RWPE1 (cell line): ENCODE measurements around the gene INO80.

Experiments
- CTCF ChIA-PET: fragments of 350-600 bp; sonication (Branson Sonifier 250); formaldehyde crosslinking; extraction: SDS; loops from one replicate; lab custom pipeline; 2021; lab: Yijun Ruan, JAX
- POLR2A ChIA-PET: fragments of 400-600 bp; formaldehyde crosslinking; extraction: SDS; loops from one replicate; lab custom pipeline; 2020; ENCODE audit warnings: antibody characterized with exemption; ENCODE audit not compliant: low non-redundant PET; lab: Yijun Ruan, JAX
- DNase-seq: peaks from one replicate; pipeline ENCODE4 v3.0.0; 2012; ENCODE audit warnings: low spot score
- H3K27ac ChIP-seq: fragments of 450-650 bp; 2 replicates; pipeline ENCODE4 v1.5.1; 2017
- TF ChIP-seq, protein P1 (sequence below): fragments of 450-650 bp; conservative IDR thresholded peaks from 2 replicates; pipeline ENCODE4 v1.5.1; 2017; ENCODE audit warnings: low read depth, mild to moderate bottlenecking

The INO80 gene

DNA sequence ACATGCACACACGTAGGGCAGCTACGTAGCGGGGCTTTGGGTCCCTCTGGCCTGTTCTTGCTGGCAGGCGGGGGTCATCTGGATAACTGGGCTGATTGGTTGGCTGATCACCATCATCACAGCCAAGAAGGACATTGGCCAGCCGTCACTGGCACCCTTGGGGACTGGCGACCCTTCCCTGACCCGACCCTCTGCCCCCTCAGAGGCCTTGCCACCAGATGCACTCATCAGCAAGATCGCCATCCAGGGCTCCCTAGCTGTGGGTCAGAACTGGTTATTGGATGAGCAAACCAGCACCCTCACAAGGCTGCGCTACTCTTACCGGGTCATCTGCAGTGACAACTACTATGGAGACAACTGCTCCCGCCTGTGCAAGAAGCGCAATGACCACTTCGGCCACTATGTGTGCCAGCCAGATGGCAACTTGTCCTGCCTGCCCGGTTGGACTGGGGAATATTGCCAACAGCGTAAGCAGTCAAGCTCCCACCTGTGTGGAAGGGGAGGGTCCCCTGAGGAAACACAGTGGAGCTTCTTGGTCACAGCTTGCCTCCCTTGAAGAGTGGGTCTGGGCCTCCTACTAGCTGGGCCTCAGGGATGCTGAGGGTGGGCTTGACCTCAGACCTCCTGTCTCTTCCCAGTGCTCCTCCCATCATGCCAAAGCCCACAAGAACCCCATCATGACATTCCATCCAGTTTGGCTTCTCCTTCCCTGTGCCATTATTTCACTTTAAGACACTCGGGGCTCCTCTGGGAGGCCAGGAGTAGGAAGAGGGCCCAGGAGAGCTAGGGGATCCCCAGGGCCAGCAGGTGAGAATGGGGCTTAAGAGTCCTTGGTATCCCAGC is 184.6 kb downstream of the INO80 start:
- CTCF ChIA-PET, result interaction anchor here (0.7 to 2.6 kb wide), 15 partner anchors 10 to 254 kb away, joined by 3 to 26 read pairs (median 5); no protein-coding TSS in a partner anchor
- no peak for DNase-seq

DNA sequence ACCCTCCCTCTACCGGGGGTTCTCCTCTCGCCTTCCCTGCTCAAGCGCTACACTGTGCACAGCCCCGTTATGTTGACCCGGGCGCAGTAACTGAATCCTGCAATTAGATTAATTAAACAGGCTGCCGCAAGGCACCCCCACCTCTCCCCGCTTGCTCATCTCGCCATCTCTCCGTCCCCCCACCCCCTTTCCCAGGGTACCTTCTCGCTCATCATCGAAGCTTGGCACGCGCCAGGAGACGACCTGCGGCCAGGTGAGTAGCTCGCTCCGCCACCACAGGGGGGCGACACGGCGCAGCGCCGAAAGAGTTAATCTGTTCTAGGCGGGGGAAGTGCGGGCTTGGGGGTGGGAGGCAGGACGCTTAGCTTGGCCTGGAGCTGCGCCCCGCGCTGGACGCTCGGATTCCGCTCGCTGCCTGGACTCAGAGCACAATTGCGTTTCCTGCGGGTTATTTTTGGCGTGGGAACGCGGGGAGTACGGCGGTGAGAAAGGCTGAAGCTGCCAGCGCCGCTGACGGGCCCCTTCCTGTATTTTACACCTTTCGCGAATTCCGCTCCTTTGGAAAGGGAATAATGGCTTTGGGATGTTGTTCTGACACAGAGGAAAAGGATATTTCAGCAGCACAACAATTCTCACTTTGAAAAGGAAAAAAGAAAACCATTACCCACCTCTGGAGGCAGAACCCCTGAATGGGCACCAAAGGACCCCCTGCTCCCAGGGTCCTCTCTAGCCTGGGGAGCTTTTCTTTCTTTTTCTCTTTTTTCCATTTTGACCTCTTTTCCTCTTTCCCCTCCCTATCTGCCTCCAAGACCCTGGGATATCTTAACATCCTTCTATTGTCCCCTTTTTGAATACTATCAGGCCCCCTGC is 185.4 kb downstream of the INO80 start:
- TF ChIP-seq, protein P1, sequence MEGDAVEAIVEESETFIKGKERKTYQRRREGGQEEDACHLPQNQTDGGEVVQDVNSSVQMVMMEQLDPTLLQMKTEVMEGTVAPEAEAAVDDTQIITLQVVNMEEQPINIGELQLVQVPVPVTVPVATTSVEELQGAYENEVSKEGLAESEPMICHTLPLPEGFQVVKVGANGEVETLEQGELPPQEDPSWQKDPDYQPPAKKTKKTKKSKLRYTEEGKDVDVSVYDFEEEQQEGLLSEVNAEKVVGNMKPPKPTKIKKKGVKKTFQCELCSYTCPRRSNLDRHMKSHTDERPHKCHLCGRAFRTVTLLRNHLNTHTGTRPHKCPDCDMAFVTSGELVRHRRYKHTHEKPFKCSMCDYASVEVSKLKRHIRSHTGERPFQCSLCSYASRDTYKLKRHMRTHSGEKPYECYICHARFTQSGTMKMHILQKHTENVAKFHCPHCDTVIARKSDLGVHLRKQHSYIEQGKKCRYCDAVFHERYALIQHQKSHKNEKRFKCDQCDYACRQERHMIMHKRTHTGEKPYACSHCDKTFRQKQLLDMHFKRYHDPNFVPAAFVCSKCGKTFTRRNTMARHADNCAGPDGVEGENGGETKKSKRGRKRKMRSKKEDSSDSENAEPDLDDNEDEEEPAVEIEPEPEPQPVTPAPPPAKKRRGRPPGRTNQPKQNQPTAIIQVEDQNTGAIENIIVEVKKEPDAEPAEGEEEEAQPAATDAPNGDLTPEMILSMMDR, result peak; percentile 86
- H3K27ac ChIP-seq, result no peak overlapping the region
- ChIA-PET CTCF (interaction anchor here (0.5 to 2.6 kb wide), 28 partner anchors 11 to 475 kb away, joined by 3 to 26 read pairs (median 4); no protein-coding TSS in a partner anchor), POLR2A (interaction anchor here (1.1 kb wide), 1 partner anchor 11 kb away, joined by 3 read pairs; no protein-coding TSS in a partner anchor)
- DNase-seq, result peak; percentile 59

More for the DNA sequence above, 184.6 kb downstream of the INO80 start:
- POLR2A ChIA-PET, result interaction anchor here (1.1 kb wide), 1 partner anchor 10 kb away, joined by 3 read pairs; no protein-coding TSS in a partner anchor
- TF ChIP-seq, protein P1, result no peak
- no peak overlapping the region for H3K27ac ChIP-seq

DNA sequence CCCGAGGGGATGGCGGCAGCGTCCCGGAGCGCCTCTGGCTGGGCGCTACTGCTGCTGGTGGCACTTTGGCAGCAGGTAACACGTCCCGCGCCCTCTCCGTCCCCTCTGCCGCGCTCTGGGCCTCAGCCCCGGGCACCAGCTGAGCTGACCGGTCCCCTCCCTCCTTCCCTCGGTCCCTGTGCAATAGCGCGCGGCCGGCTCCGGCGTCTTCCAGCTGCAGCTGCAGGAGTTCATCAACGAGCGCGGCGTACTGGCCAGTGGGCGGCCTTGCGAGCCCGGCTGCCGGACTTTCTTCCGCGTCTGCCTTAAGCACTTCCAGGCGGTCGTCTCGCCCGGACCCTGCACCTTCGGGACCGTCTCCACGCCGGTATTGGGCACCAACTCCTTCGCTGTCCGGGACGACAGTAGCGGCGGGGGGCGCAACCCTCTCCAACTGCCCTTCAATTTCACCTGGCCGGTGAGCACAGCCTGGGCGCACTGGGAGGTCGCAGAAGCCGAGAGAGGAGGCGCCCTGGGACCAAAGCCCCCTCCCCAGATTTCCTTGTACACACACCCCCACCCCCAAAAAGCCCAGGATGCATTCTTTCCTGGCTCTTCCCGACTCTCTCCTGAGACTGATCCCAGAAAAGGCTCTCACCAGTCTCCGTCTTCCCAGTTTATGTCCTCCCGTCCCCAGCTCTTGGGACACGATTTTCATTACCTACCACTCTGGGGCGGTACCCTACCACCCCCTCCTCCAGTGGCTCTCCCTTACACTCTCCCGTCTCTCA is 186.2 kb downstream of the INO80 start:
- H3K27ac ChIP-seq, result no peak overlapping the region
- CTCF ChIA-PET, result interaction anchor here (0.5 to 2.6 kb wide), 22 partner anchors 11 to 651 kb away, joined by 3 to 26 read pairs (median 4); no protein-coding TSS in a partner anchor
- TF ChIP-seq, protein P1, result no peak
- DNase-seq, result no peak
- POLR2A ChIA-PET, result no interaction called here
